ENCODE data around the gene DOHH.

DOHH gene

DNA sequence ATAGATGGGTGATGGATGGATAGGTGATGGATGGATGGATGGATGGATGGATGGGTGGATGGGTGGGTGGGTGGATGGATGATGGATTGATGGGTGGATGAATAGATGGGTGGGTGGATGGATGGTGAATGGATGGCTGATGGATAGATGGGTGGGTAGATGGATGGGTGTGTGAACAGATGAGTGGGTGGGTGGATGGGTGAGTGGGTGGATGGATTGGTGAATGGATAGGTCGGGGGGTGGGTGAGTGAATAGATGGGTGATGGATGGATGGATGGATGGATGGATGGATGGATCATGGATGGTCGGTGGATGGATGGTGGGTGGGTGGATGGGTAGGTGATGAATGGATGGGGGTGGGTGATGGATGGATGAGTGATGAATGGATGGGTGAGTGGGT is 23.6 kb downstream of the DOHH start:
- DNase-seq = no peak

DNA sequence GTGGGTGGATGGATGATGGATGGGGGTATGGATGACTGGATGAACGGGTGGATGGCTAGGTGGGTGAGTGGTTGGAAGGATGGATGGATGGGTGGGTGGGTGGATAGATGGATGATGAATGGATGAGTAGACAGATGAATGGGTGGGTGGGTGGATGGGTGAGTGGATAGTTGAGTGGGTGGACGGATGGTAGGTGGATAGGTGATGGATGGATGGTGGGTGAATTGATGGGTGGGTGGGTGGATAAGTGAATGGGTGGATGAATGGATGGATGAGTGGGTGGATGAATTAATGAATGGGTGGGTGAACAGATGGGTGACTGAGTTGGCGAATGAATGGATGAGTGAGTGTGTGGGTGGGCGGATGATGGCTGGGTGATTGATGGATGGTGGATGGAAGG is 25.0 kb downstream of the DOHH start:
- DNase-seq = no peak

DNA sequence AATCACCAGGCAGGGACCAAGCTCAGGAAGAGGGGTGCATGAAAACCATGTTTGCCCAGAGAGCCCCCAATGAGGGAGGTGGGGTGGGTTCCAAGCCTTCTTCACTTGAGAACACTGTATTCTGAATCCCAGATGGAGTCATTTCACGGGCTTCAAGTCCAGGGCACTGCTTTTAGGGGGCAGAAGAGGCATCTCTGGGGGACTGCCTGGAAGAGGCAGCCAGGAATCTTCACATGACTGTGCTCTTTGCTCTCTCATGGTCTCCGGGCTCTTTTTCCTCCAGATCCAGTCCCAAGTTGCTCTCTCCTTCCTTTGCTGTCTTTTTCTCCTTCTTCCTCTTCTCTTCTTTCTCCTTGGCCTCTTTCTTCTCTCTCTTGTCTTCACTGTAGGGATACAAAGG is 25.9 kb downstream of the DOHH start:
- no peak for DNase-seq

DNA sequence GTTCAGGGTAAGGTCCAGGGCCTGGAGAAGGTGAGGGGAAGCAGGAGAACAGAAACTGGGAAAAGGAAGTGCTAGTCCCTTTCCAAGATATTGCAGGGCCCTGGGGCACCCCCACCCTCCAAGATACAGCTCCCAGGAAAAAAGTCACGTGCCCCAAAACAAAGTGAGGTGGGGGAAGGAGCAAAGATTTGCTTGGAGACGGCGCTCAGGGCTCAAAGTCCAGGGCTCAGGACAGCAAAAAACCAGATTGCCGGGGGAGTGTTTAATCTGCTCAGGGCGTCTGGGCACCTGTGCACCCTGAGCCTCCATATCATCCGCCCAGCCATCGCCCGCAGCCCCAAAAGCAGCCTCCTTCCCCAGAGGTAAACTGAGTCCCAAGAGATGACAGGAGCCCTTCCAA is 26.5 kb downstream of the DOHH start:
- DNase-seq = no peak

DNA sequence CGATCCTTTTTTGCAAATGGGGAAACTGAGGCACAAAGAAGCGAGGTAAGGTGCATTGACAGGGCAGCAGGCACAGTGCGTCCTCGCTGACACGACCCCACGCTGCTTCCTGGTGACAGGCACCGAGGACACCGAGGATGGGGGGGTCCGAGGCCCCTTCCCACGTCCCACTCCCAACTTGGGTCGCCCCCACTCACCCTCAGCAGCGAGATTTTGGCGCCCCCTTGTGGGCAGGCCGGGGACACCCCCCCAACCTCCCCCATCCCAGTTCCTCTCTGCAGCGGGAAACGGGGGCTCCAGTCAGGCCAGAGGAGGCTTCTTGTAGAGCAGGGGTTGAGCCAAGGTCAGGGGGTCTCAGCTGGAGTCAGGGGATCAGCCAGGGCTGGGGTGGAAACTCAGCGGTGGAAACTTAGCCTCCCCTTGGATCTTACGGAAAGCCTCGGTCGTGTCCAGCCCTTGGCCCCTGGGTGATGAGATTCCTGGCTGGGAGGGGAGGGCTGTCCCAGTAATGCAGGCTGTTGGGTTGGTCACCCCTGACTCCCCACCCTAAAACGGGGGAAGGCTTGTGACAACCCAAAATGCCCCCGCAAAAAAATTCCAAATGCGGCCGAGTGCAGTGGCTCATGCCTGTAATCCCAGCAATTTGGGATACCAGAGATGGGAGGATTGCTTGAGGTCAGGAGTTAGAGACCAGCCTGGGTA is 28.4 kb downstream of the DOHH start:
- DNase-seq = no peak

DNA sequence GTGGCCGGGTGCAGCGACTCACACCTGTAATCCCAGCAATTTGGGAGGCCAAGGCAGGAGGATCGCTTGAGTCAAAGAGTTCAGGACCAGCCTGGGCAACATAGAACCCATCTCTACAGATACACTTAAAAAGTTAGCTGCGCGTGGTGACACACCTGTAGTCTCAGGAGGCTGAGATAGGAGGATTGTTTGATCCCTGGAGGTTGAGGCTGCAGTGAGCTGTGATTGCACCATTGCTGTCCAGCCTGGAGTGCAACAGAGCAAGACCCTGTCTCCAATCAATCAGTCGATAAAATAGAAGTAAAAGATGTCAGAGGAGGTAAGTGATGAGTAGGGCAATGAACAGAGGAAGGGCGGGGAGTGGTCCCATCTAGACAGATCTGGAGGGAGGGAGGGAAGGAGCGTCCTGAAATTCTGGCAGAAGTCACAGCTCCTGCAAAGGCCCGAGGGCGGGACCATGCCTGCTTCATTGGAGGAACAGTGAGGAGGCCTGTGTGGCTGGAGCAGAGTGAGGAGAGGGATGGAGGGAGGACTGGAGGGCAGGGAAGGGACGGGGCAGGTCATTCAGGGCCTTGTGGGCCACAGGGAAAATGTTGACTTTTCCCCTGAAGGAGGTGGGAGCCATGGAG is 29.9 kb downstream of the DOHH start:
- DNase-seq = no peak

DNA sequence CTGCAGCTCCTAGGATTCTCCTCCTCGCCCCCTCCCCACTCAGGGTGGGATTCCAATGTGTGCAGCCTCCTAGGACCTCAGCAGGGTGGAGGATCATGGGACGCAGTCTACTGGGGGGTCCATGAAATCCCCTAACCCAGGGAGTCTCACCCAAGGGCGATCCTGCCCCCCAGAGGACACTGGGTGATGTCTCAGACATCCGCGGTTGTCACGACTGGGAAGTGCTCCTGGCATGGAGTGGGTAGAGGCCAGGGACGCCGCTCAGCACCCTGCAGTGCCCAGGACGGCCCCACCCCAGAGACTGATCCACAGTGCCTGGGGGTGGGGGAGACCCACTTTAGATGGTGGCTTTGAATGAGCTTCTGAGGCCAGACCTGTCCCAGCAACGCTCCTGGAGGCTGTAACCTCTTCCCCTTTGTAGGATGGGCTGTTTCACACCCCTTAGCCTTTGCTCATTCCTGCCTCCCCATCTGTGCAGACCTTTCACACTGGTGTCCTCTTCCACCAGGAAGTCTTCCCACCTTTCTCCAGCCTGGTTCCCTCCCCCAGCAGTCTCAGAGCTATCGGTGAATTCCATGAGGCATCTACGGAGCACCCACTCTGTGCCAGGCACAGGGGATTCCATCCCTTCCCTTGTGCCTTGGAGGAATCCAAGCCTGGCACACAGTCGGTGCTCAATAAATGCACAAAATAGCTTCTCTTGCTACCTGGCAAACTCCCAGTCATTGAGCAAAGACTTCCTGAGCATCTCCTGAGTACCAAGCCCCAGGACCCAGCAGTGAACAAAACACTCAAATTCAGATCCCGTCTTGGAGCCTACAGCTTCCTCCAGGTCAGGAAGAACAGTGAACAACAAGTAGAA is 30.6 kb downstream of the DOHH start:
- DNase-seq = no peak

DNA sequence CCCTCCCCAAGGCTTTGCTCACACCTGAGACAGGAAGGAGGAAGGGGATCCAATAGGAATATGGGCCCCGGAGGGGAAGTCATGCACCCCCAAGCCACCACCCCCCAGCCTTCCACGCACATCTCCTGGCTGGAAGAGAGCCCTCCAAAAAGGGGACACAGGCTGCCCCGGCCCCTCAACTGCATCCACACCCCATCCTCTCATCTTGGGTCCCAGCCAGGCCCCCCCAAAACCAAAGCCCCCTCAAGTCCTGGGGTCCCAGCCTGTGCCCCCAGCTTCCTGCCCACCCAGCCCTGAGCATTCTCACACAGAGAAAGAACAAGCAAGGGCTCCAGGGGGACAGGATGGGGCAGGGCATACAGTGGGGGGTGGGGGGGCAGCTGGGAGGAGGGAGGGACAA is 32.3 kb downstream of the DOHH start:
- DNase-seq = no peak

DNA sequence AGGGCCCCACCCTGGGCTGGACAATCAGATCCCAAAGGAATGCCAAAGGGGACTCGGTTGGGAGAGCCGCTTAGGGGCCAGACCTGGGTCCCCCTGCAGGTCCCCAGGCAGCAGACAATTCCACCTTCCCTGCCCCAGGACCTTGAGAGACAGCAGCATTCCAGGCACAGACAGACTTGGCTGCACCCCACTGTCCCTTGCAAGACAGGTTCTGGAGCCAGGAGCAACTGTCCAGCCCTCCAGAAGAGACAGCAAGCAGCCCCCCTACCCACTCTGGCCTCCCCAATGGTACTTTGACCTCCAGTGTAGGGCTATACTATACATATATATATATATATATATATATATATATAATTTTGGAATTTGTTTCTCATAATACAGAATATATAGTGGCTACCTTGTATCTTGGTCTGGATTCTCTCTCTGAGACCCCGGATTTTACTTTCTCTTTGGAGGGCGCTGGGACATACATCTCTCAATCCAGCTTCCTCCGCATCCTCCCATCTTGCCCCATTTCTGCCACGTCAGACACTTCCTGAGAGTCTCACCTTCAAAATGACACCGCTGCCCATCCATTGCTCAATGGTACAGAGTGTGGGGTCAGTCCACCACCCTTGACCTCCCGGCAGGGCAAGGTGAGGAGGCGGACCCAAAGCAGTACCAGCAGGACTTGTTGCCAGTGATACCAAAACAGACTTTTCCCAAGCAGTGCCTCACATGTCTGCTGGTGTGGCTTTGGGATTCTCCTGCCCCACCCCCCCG is 32.9 kb downstream of the DOHH start:
- DNase-seq = no peak

DNA sequence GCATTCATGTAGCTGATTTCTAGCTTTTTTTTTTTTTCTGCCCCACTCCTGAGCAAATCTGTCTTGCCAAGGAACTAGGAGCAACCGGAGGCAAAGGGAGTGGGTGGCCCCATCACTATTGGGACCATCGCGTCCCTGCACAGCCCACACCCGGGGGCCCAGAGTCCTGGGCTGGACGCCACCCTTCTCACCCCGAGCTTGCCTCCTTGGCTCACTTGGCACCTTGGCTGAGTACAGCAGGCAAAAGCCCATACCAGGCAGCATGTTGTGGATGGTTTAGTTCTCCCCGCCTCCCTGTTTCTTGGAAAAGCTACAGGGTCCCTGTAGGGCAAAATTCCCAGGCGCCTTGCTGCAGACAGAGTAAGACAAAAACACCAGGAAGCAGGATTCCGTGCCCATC is 33.8 kb downstream of the DOHH start:
- no peak for DNase-seq

DNA sequence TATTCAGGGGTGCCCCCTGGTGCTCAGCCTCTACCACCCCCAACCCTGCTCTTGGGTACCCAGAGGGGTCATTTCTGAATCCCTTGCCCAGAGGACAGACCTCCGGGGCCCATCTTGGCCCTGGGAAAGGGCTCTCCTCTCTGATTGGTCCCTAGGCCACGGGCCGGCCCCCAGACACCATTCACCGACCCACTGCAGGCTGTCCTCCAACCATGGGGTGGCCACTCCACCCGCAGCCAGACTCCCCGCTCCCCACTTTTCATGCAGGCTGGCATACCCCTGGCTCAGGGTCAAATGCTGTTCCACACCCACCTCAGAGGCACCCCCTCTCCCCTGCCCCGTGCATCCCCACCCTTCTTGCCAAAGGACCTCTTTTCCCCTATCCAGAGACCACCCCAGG is 34.9 kb downstream of the DOHH start:
- no peak for DNase-seq

DNA sequence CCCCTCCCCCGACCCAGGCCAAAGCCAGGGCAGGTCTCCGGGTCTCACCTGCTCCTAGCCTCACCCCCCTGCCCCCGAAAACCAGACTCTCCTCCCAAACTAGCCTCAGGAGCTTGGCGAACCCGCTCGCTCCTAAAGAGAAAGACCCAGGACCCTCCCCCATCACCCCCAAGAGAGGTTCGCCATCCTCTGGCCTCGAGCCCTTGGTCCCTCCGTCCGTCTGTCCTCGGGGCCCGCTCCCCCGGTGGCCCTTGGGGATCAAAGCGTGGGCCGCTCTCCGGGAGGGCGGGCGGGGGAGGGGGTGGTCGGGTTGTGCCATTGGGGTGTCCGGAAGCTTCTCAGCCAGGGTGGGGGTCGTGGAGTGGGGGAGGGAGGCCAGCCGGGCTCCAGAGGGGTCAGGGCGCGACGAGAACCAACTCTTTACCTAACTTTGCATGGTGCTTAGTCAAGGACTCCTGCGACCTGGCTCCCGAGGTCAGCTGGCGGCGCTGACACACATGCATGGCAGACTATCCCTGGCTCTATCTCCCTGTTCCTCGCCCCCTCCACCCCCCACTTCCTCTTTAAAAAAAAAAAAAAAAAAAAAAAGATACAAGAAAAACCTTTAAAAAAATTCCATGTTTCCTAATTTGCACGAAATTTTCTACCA is 35.8 kb downstream of the DOHH start:
- DNase-seq = no peak

DNA sequence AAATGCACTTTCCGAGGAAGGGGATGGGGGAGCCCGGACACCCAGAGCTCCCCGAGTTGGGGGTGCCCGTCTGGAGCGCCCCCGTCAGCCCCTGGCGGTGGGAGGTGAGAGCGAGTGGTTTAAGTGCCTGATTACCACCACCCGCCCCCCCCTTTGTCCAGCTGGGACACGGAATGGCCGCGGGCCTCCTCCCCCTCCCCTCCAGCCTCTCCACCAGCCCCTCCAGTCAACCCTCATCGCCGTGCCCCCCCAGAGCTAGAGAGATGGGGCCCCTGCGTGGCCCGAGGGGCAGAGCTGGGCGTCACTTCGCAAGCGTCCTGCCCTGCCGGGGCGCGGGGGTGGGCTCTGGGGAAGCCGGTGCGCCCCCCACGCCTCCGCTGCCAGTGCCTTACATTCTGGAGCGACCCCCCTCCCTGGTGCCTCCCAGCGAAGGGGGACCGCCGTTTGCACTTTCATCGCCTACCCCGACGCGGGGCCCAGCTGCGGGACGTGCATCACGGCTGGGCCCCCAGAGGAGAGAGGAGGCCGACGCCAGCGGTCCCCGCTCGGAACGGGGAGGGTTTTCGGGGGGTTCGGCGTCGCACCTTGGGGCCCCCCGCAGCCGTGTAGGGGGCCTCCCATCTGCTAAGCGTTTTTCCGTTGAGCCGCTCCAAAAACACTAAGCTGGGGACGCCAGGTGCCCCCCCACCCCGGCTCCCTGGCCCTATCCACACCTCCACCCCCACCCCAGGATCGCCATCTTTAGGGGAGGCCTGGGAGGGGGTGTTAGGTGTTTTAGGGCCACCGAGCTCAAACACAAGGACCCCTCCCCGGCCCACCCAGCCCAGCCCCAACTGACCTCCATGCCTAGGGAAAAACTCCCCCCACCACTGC is 36.5 kb downstream of the DOHH start:
- no peak for DNase-seq

DNA sequence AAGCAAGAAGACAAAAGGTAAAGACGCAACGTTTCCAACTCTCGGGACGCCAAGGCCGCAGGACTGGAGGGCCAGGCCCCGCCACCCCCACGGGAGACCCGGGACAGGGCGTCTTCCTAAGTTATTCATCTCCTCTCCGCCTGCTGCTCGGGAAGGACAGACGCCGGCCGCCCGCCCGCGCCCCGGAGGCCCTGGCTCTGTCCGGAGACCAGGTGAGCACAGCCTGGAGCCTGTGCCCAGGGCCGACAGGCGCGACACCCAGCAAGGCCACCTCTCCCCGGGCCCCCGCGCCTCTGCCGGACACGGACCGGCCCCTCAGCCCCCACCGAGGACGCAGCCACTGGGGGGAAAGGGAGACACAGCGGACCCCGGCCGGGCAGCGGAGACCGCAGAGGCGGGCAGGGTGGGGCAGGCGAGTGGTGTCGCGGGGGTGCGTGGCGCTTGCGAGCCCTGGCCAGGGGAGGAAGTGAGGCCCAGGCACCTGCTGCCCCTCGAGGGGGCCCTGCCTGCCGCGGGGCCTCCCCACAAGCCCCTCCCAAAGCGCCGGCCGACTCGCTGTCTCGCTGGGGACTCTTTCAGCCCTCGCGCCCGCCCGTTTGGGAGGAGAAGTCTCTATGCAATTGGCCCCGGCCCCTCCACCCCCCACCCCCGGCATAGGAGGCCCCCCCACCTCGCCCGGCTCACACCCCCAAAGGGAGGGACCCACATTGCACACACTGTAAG is 37.3 kb downstream of the DOHH start:
- no peak for DNase-seq

DNA sequence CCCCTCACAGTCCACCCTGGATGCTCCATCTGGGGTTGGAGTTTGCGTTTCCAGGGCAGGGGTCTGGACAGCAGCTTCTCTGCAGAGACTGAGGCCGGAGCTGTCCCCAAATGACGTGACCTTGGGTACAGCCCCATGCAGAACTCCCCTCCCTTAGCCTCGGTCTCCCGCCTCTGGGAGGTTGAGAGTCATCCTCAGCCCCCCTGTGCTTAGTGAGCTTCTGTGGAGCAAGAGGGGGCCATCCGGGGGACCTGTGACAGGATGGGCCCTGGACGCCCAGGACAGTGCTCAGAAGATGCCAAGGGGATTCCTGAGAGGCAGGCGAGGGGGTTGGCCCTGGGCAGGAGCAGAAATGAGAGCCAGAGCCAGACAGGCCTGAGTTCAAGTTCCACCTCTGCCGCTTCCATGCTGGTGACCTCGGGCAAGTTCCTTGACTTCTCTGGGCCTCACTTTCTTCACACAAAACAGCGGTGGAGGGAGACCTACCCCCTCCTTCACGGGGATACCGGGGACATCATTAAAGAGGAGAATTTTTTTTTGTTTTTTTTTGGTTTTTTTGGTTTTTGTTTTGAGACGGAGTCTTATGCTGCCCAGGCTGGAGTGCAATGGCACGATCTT is 40.4 kb downstream of the DOHH start:
- DNase-seq = no peak

DNA sequence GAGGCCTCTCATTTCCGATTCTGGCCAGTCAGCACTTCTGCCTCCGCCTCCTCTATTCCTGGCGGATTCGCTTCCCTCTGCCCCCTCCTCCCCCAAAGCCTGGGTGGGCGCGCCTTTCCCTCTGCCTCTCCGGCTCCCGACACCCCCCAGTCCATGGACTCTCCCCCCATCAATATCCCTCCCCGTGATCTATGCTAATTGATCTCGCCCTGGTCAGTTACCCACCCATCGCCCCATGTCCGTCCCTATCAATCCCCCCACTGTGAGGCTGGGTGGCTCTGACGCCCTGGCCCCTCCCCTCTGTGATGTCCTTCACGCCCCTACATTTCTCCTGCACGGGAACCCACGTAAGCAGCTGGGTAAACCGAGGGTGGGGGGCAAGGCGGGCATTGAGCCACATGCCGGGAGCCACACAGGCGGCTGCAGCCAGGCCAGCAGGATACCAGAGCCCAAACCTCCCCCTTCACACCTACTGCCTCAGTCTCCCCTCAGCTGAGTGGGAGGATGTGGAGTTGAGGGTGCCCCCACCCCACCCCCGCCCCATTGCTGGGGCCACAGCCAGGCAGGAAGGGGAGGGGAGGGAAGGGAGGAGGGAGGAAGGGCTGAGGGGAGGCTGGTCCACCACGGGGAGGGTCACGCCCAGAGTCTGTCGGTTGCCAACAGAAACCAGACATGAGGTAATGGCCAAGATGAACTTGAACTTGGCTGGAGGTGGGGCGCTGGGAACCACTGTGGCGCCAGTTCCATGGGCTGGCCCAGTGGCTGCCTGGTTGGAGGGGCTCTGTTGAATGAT is 41.2 kb downstream of the DOHH start:
- DNase-seq = no peak

DNA sequence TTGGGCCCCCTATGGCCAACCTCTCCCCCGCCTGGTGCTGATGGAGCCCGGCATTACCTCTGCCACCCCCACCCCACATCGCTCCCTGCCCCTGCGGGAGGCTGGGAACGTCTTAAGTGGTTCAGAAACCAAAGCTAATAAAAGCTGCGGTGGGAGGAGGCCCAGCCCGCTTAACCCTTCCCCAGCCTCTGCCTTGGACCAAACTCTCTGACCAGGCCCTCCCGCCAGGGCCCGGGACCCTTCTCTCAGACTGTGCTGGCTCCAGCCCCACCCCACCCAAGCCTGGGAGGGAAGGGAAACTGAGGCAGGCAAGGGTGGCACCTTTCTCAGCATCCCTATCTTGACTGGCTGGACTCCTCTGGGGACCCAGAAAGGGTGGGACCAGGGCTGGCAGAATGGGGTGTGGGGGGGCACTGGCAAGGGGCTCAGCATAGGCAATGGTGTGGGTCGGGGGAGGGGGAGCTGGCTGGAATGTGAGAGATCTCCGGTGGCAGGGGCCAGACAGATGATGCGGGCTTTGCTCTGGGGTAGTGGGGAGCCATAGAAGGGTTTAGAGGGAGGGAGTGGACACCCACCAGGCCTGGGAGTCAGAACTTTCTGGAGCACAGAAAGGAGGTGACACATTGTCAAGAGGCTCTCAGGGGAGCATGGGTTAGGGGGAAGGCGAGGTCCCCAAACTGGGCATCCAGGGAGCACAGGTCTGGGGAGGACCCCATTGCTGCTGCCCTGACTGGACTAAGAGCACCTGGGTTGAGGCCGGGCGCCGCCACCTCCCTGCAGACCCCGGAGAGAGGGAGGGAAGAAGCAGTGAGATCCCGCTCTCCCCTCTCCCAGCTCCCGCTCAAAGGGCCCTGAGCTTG is 42.0 kb downstream of the DOHH start:
- DNase-seq = no peak

DNA sequence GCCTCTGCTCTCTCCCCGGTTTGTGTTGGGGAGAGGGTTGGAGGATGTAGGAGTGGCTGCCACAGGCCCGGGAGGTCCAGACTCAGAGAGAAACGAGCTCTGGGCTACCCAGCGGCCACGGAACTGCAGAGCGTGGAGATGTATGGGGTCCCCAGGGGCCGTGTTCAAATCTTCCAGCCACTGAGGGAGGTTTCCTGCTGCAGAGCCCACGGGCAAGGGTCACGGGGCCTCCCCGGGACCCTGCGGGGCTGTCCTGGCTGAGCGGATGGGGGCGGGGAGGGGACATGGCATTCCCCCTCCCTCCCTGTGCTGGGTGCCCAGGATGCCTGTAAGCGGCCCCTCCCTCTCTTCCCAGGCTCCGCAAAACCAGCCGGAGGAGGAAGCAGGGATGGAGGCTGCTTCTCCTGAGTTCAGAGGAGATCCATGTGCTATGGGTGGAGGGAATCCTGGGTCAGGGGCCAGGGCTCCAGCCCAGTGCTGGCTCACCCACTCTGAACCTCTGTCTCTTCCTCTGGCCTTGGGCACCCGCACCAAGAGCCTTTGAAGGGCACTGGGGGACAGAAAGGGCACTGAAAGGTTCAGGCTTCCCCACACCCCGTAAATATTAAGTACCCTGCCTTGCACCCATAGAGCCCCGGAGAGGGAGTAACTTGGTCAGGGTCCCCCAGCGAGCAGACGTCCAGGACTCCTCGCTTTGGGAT is 42.8 kb downstream of the DOHH start:
- no peak for DNase-seq

Measured in NCI-H1092 treated with DMSO at 0.1 percent for 48 hours (cell line).